Activated CD4-positive, alpha-beta T cell treated with anti-CD3 and anti-CD28 coated beads for 36 hours (primary cell): ENCODE data around the gene ACVR1C. TPM values are rescaled to one million over a fixed set of nuclear protein-coding genes. Genes with fewer than 3 reads are reported as not detected.
"Not testable (repeated sequence)": the region's sequence is repeated elsewhere in the genome, so short reads cannot be mapped to it uniquely, and the experiment has no call there.

ENCODE experiments used
- ATAC-seq: fragments of 200-7000 bp; cut with Tn5 transposase; one replicate; pipeline ENCODE4 v1.10.0; 2021; ENCODE audit warnings: mild to moderate bottlenecking, moderate library complexity
- CTCF ChIA-PET: fragments of 350-600 bp; sonication (Branson Sonifier 250); formaldehyde crosslinking; loops from one replicate; lab custom pipeline; 2021; ENCODE audit warnings: antibody characterized with exemption; lab: Charles Lee
- POLR2A ChIA-PET: fragments of 350-600 bp; sonication (Branson Sonifier 250); formaldehyde crosslinking; loops from one replicate; lab custom pipeline; 2021; ENCODE audit warnings: antibody characterized with exemption, inconsistent platforms; lab: Charles Lee
- DNase-seq: peaks from one replicate; pipeline ENCODE4 v3.0.0-alpha.2; 2020
- H3K27ac Mint-ChIP-seq: one replicate; pipeline ENCODE4 v1.8.0; 2021; ENCODE audit warnings: mixed read lengths
- H3K27me3 Mint-ChIP-seq: one replicate; pipeline ENCODE4 v1.8.0; 2021; ENCODE audit warnings: mixed read lengths
- H3K36me3 Mint-ChIP-seq: one replicate; pipeline ENCODE4 v1.8.0; 2021; ENCODE audit warnings: low read depth, mixed read lengths
- H3K4me1 Mint-ChIP-seq: one replicate; pipeline ENCODE4 v1.8.0; 2021; ENCODE audit warnings: mixed read lengths
- H3K4me3 Mint-ChIP-seq: one replicate; pipeline ENCODE4 v1.8.0; 2021; ENCODE audit warnings: mild to moderate bottlenecking, moderate library complexity, mixed read lengths
- H3K9me3 Mint-ChIP-seq: one replicate; pipeline ENCODE4 v1.8.0; 2021; ENCODE audit warnings: low read depth, mixed read lengths
- intact Hi-C, 2 experiments: fragments of 100-400 bp; cut with DNase I in 1 of 2; cut with micrococcal nuclease in 1 of 2; formaldehyde crosslinking; loops; one replicate each; pipeline versions ENCODE4 v1.14.2 to v1.15.1; 2022 to 2024; cut with DNase I, micrococcal nuclease
- total RNA-seq, 2 experiments: library from RNA; stranded (reverse); gene quantifications; one replicate each; pipeline ENCODE4 v1.2.3, GENCODE V29; 2021

Gene ACVR1C
- total RNA-seq, 2 experiments from 2014 or later = 1.6 to 1.7 TPM

DNA sequence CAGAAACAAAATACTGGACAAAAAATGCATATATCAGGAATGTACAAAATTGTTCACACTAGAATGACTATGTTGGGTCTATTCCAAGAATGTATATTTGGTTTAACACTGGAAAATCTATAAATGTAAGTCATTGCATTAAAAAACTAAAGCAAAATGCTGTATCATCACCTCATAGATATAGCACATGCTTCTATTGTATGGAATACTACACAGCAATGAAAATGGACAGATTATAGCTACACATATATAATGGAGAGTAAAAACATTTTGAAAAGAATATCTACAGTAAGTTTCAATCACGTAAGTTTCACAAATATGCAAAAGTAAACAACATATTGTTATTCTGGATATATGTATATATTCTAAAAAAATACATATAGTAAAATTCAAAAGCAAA lies 91.8 kb downstream of the ACVR1C start:
- Mint-ChIP-seq H3K36me3 (peaks cover 6% of the 10 kb centered on the region), H3K4me1 (no peaks in the 10 kb centered on the region), H3K27me3 (no peaks in the 10 kb centered on the region), H3K9me3 (peaks cover 4% of the 10 kb centered on the region), H3K4me3 (no peak overlapping the region), H3K27ac (no peak overlapping the region)
- CTCF ChIA-PET = no interaction called here
- intact Hi-C loops = no loop called here
- DNase-seq (no peak), ATAC-seq (no peak)
- POLR2A ChIA-PET = no interaction called here

- ChIA-PET POLR2A (no interaction called here), CTCF (interaction anchor here (0.6 to 0.7 kb wide), 2 partner anchors 17 to 37 kb away, joined by 3 read pairs; no protein-coding TSS in a partner anchor)
- Mint-ChIP-seq H3K4me3 (no peak overlapping the region), H3K27ac (no peak overlapping the region), H3K9me3 (no peaks in the 10 kb centered on the region), H3K36me3 (peaks cover 3% of the 10 kb centered on the region), H3K27me3 (peaks cover 3% of the 10 kb centered on the region), H3K4me1 (no peaks in the 10 kb centered on the region)
- intact Hi-C loops = no loop called here
- DNase-seq (no peak), ATAC-seq (no peak)
Measured at GRCh38 chr2:157528963-157529751, 99.5 kb downstream of the ACVR1C start.

GRCh38 chr2:157526070-157526469 lies 102.6 kb downstream of the ACVR1C start:
- H3K4me3 Mint-ChIP-seq = no peak overlapping the region
- H3K36me3 Mint-ChIP-seq = no peaks in the 10 kb centered on the region
- POLR2A ChIA-PET = no interaction called here
- intact Hi-C loops = no loop called here
- peaks cover 3% of the 10 kb centered on the region for H3K27me3 Mint-ChIP-seq
- ATAC-seq = no peak
- no peaks in the 10 kb centered on the region for H3K9me3 Mint-ChIP-seq
- H3K4me1 Mint-ChIP-seq = no peaks in the 10 kb centered on the region
- no peak overlapping the region for H3K27ac Mint-ChIP-seq
- DNase-seq = no peak
- CTCF ChIA-PET = interaction anchor here (1.0 kb wide), 1 partner anchor 100 kb away, joined by 3 read pairs; no protein-coding TSS in a partner anchor

GRCh38 chr2:157523270-157524247 lies 105.1 kb downstream of the ACVR1C start:
- Mint-ChIP-seq H3K36me3 (no peaks in the 10 kb centered on the region), H3K27ac (no peak overlapping the region), H3K4me1 (no peaks in the 10 kb centered on the region), H3K4me3 (no peak overlapping the region), H3K9me3 (no peaks in the 10 kb centered on the region), H3K27me3 (peaks cover 3% of the 10 kb centered on the region)
- CTCF ChIA-PET = interaction anchor here (1.0 kb wide), 1 partner anchor 11 kb away, joined by 3 read pairs; no protein-coding TSS in a partner anchor
- ATAC-seq = no peak
- no peak for DNase-seq
- intact Hi-C loops = no loop called here
- POLR2A ChIA-PET = no interaction called here

- ATAC-seq, POLR2A ChIA-PET, DNase-seq, H3K27me3 Mint-ChIP-seq, H3K4me3 Mint-ChIP-seq, H3K4me1 Mint-ChIP-seq, H3K36me3 Mint-ChIP-seq, intact Hi-C loops, H3K9me3 Mint-ChIP-seq, H3K27ac Mint-ChIP-seq: not testable (repeated sequence)
- CTCF ChIA-PET = interaction anchor here (2.0 kb wide), 1 partner anchor 213 kb away, joined by 6 read pairs; no protein-coding TSS in a partner anchor
Measured at GRCh38 chr2:157514966-157515365, 113.7 kb downstream of the ACVR1C start.

- peaks cover 5% of the 10 kb centered on the region for H3K9me3 Mint-ChIP-seq
- no peak overlapping the region for H3K4me3 Mint-ChIP-seq
- H3K36me3 Mint-ChIP-seq = peaks cover 1% of the 10 kb centered on the region
- H3K4me1 Mint-ChIP-seq = peaks cover 4% of the 10 kb centered on the region
- DNase-seq = no peak
- H3K27me3 Mint-ChIP-seq = peaks cover 5% of the 10 kb centered on the region
- no peak for ATAC-seq
- CTCF ChIA-PET = interaction anchor here (0.6 to 2.2 kb wide), 10 partner anchors 12 to 515 kb away, joined by 3 to 14 read pairs (median 3); no protein-coding TSS in a partner anchor
- no peak overlapping the region for H3K27ac Mint-ChIP-seq
- intact Hi-C loops = no loop called here
- POLR2A ChIA-PET = interaction anchor here (0.5 kb wide), 1 partner anchor 224 kb away, joined by 4 read pairs; no protein-coding TSS in a partner anchor
Measured at GRCh38 chr2:157509744-157510143, 118.9 kb downstream of the ACVR1C start.

GRCh38 chr2:157508676-157509075 lies 120.0 kb downstream of the ACVR1C start:
- Mint-ChIP-seq H3K9me3 (peaks cover 5% of the 10 kb centered on the region), H3K4me3 (no peak overlapping the region), H3K36me3 (peaks cover 1% of the 10 kb centered on the region), H3K4me1 (peaks cover 4% of the 10 kb centered on the region), H3K27me3 (peaks cover 4% of the 10 kb centered on the region), H3K27ac (no peak overlapping the region)
- ChIA-PET POLR2A (interaction anchor here (0.6 kb wide), 1 partner anchor 74 kb away, joined by 3 read pairs; no protein-coding TSS in a partner anchor), CTCF (interaction anchor here (0.6 to 1.9 kb wide), 3 partner anchors 12 to 119 kb away, joined by 3 to 7 read pairs (median 3); no protein-coding TSS in a partner anchor)
- ATAC-seq = peak; percentile 44
- no peak for DNase-seq
- intact Hi-C loops = no loop called here

DNA sequence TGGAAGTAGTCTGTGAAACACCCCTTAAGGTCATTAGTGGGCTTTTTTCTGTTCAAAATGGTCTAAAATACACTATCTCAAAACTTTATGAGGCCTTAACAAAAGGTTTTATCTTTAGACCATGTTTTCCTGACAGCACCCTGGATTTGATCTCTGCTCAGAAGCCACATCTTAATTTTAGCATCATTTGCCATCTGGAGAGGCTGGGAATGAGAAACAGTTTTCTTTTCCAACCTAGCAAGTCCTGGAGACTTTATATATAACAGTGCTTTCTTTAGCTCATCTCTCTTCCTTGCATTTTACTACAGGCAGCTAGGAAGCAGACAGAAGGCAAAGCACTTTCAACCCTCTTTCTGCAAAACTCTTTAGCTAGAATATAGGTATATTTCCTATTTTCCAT lies 122.1 kb downstream of the ACVR1C start:
- H3K9me3 Mint-ChIP-seq = peaks cover 5% of the 10 kb centered on the region
- H3K27me3 Mint-ChIP-seq = peaks cover 4% of the 10 kb centered on the region
- intact Hi-C loops = no loop called here
- ATAC-seq = no peak
- peaks cover 5% of the 10 kb centered on the region for H3K4me1 Mint-ChIP-seq
- H3K36me3 Mint-ChIP-seq = peaks cover 1% of the 10 kb centered on the region
- no peak for DNase-seq
- POLR2A ChIA-PET = interaction anchor here (0.6 kb wide), 1 partner anchor 46 kb away, joined by 7 read pairs; no protein-coding TSS in a partner anchor
- CTCF ChIA-PET = interaction anchor here (0.6 to 1.6 kb wide), 9 partner anchors 9 to 204 kb away, joined by 3 to 5 read pairs (median 3); partner anchors contain the start of genes ACVR1C and CYTIP
- no peak overlapping the region for H3K4me3 Mint-ChIP-seq
- no peak overlapping the region for H3K27ac Mint-ChIP-seq

DNA sequence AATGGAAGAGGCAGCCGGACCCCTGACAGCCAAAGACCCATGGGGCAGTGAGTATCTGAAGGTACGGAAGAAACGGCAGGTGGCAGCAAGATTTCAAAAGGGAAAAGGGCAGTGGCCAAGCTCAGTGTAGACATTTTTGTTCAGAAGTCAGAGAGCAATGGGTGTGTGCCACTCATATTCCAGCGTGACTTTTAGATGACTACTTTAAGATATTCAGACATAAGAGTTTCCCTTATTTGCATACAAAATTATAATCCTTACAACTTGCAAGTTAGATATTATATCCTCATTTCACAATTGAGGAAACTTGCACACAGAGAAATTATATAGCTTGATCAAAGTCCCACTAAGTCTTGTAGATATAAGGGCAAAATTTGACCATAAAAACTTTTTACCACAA lies 124.0 kb downstream of the ACVR1C start:
- H3K27ac Mint-ChIP-seq = no peak overlapping the region
- intact Hi-C loops = no loop called here
- H3K4me3 Mint-ChIP-seq = no peak overlapping the region
- peaks cover 5% of the 10 kb centered on the region for H3K9me3 Mint-ChIP-seq
- ChIA-PET POLR2A (no interaction called here), CTCF (interaction anchor here (0.7 to 1.8 kb wide), 4 partner anchors 10 to 157 kb away, joined by 3 to 4 read pairs (median 3); no protein-coding TSS in a partner anchor)
- ATAC-seq (no peak), DNase-seq (no peak)
- H3K4me1 Mint-ChIP-seq = peaks cover 15% of the 10 kb centered on the region
- peaks cover 4% of the 10 kb centered on the region for H3K27me3 Mint-ChIP-seq
- H3K36me3 Mint-ChIP-seq = peaks cover 1% of the 10 kb centered on the region

GRCh38 chr2:157501026-157501425 lies 127.6 kb downstream of the ACVR1C start:
- DNase-seq (no peak), ATAC-seq (no peak)
- Mint-ChIP-seq H3K4me3 (no peak overlapping the region), H3K4me1 (peaks cover 28% of the 10 kb centered on the region), H3K27ac (peak overlapping the region; percentile 7), H3K9me3 (peaks cover 5% of the 10 kb centered on the region), H3K27me3 (no peaks in the 10 kb centered on the region), H3K36me3 (peaks cover 1% of the 10 kb centered on the region)
- ChIA-PET POLR2A (no interaction called here), CTCF (no interaction called here)
- intact Hi-C loops = no loop called here

- peaks cover 28% of the 10 kb centered on the region for H3K4me1 Mint-ChIP-seq
- no peaks in the 10 kb centered on the region for H3K27me3 Mint-ChIP-seq
- DNase-seq = no peak
- no peak overlapping the region for H3K27ac Mint-ChIP-seq
- H3K36me3 Mint-ChIP-seq = peaks cover under 1% of the 10 kb centered on the region
- H3K4me3 Mint-ChIP-seq = no peak overlapping the region
- H3K9me3 Mint-ChIP-seq = peaks cover 2% of the 10 kb centered on the region
- ATAC-seq = no peak
- ChIA-PET CTCF (no interaction called here), POLR2A (no interaction called here)
- intact Hi-C loops = no loop called here
Measured at GRCh38 chr2:157500334-157500733, 128.3 kb downstream of the ACVR1C start.
